H1 (cell line): ENCODE results near the gene GP5. TPM values are rescaled to one million over a fixed set of nuclear protein-coding genes. Genes with fewer than 3 reads are reported as not detected.

Experiments used
- CTBP2 ChIP-seq: IDR thresholded peaks from 2 replicates; pipeline ENCODE4 v1.7.0; 2011; ENCODE audit warnings: borderline replicate concordance, mild to moderate bottlenecking, moderate library complexity, mixed read lengths, low read length; ENCODE audit not compliant: insufficient read depth, insufficient read length
- EGR1 ChIP-seq: IDR thresholded peaks from 2 replicates; pipeline ENCODE4 v1.6.1; 2011; ENCODE audit warnings: low read depth, low read length, borderline replicate concordance
- EP300 ChIP-seq, 2 experiments: IDR thresholded peaks; 1 replicate in 1 of 2; 2 replicates in 1 of 2; pipeline ENCODE4 v1.6.1; 2011 to 2012; ENCODE audit warnings: low read depth in 2 of 2, low read length in 2 of 2, mild to moderate bottlenecking in 2 of 2, borderline replicate concordance in 1 of 2, inconsistent platforms in 1 of 2, moderate library complexity in 1 of 2
- GABPA ChIP-seq: IDR thresholded peaks from 2 replicates; pipeline ENCODE4 v1.6.1; 2011; ENCODE audit warnings: mild to moderate bottlenecking, low read length, moderate library complexity, borderline replicate concordance; ENCODE audit not compliant: insufficient read depth
- KDM1A ChIP-seq: fragments of 200-600, 300-600 bp; sonication (generic); IDR thresholded peaks from 2 replicates; pipeline ENCODE4 v1.7.1; 2016; ENCODE audit warnings: mild to moderate bottlenecking, low read length, borderline replicate concordance
- KDM4A ChIP-seq: IDR thresholded peaks from one replicate; pipeline ENCODE4 v1.7.1; 2012; ENCODE audit warnings: low read depth, mild to moderate bottlenecking, moderate library complexity, low read length, inconsistent platforms; ENCODE audit not compliant: severe bottlenecking
- KDM5A ChIP-seq: fragments of 200-600 bp; IDR thresholded peaks from 2 replicates; pipeline ENCODE4 v1.7.1; 2012; ENCODE audit warnings: mild to moderate bottlenecking, low read length, inconsistent platforms, mixed read lengths
- POLR2A ChIP-seq, 2 experiments: IDR thresholded peaks; 1 replicate in 1 of 2; 2 replicates in 1 of 2; pipeline ENCODE4 v1.6.1; 2011; ENCODE audit warnings: low read depth in 2 of 2, low read length in 2 of 2, mild to moderate bottlenecking in 2 of 2; ENCODE audit errors: control extremely low read depth in 1 of 2
- POLR2AphosphoS5 ChIP-seq: IDR thresholded peaks from 2 replicates; pipeline ENCODE4 v1.6.1; 2011; ENCODE audit warnings: low read depth, low read length
- SAP30 ChIP-seq: fragments of 300-600 bp; sonication (generic); IDR thresholded peaks from 2 replicates; pipeline ENCODE4 v1.7.1; 2012; ENCODE audit warnings: low read length, moderate library complexity, mild to moderate bottlenecking, inconsistent platforms; ENCODE audit not compliant: insufficient read depth, insufficient replicate concordance
- SIRT6 ChIP-seq: IDR thresholded peaks from one replicate; pipeline ENCODE4 v1.7.1; 2012; ENCODE audit warnings: low read length, inconsistent platforms
- SIX5 ChIP-seq: IDR thresholded peaks from 2 replicates; pipeline ENCODE4 v1.6.1; 2011; ENCODE audit warnings: mild to moderate bottlenecking, low read depth, low read length
- TBP ChIP-seq: IDR thresholded peaks from 2 replicates; pipeline ENCODE4 v1.6.1; 2011; ENCODE audit warnings: low read depth, low read length, improper control_type of control experiment
- polyA plus RNA-seq, 7 experiments: library from polyadenylated mRNA; depleted of rRNA in 3 of 7; stranded (reverse) in 5 of 7; unstranded in 2 of 7; fragments of >200 nt in 5 of 7; fragments of 200-250 nt in 2 of 7; gene quantifications; 1 replicate in 5 of 7; 2 replicates in 1 of 7; 4 replicates in 1 of 7; pipeline versions ENCODE4 v1.2.1 to v1.2.3, GENCODE V29; 2011 to 2013; ENCODE audit warnings: missing spikeins in 2 of 7, mixed read lengths in 2 of 7
- total RNA-seq: library from RNA; stranded (reverse); fragmentation: NEBNext Ultra II Directional; extraction: Animal tissue kit (Norgen Biotek cat#: 25700); gene quantifications from 2 replicates; pipeline ENCODE4 v1.2.1, GENCODE V29; 2021
- TF ChIP-seq, protein P1 (sequence below): IDR thresholded peaks from 2 replicates; pipeline ENCODE4 v1.6.1; 2011; ENCODE audit warnings: low read length, improper control_type of control experiment

Gene GP5
- total and polyA plus RNA-seq, 2 of the 8 experiments (the other 6 are each of a cell fraction or from before 2014, with no cell fraction given) = 0.13 to 0.14 TPM

DNA sequence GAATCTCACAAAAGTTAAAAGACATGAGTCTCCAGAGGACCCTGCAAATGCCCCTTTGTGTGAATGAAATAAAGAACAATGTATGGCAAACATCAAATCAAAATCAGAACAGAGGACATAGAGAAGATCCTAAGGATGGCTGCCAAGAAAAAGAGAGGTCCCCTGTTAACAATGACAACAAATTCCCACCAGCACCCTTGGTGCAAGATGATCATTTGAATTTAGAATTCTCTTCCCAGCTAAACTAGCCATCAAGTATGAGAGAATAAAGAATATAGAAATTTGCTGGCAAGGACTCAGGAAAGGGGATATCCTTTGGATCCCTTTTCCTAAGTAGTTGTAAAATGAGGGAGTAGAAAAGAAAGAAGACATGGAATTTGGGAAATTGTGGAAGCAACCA, 8.2 kb downstream of the GP5 start (continued):
- TF ChIP-seq EP300 (IDR thresholded peaks at IDR 0.05; ENCODE audit: borderline replicate concordance in 1 of 2, low read depth in 2 of 2, low read length in 2 of 2) (no peak), POLR2AphosphoS5 (no peak), POLR2A (IDR thresholded peaks at IDR 0.05; ENCODE audit: control extremely low read depth in 1 of 2, low read depth in 2 of 2, low read length in 2 of 2) (no peak), TBP (no peak), CTBP2 (no peak), SIX5 (no peak), EGR1 (no peak), KDM4A (no peak), KDM5A (no peak), GABPA (no peak), SIRT6 (no peak), KDM1A (no peak), SAP30 (no peak)
- TF ChIP-seq, protein P1, sequence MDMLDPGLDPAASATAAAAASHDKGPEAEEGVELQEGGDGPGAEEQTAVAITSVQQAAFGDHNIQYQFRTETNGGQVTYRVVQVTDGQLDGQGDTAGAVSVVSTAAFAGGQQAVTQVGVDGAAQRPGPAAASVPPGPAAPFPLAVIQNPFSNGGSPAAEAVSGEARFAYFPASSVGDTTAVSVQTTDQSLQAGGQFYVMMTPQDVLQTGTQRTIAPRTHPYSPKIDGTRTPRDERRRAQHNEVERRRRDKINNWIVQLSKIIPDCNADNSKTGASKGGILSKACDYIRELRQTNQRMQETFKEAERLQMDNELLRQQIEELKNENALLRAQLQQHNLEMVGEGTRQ = no peak
- TF ChIP-seq, all 59 proteins: peak for 0
